Activated T-cell treated with anti-CD3 and anti-CD28 coated beads, Interleukin-2, amount 50 U/mL, for 24 hours (primary cell): Measurements from ENCODE around the gene SLC44A5.

ENCODE experiments used
- DNase-seq: peaks from one replicate; pipeline ENCODE4 v3.0.0-alpha.2; 2020
- H3K27ac Mint-ChIP-seq: 2 replicates; pipeline ENCODE4 v1.8.0; 2020; ENCODE audit warnings: mild to moderate bottlenecking, mixed read lengths
- H3K27me3 Mint-ChIP-seq: 2 replicates; pipeline ENCODE4 v1.8.0; 2020; ENCODE audit warnings: mixed read lengths
- H3K36me3 Mint-ChIP-seq: 2 replicates; pipeline ENCODE4 v1.8.0; 2020; ENCODE audit warnings: low read depth, mixed read lengths
- H3K4me1 Mint-ChIP-seq: 2 replicates; pipeline ENCODE4 v1.8.0; 2020; ENCODE audit warnings: low read depth, mixed read lengths
- H3K4me3 Mint-ChIP-seq: 2 replicates; pipeline ENCODE4 v1.8.0; 2020; ENCODE audit warnings: mild to moderate bottlenecking, moderate library complexity, mixed read lengths
- H3K9me3 Mint-ChIP-seq: 2 replicates; pipeline ENCODE4 v1.8.0; 2020; ENCODE audit warnings: mixed read lengths

The SLC44A5 gene

DNA sequence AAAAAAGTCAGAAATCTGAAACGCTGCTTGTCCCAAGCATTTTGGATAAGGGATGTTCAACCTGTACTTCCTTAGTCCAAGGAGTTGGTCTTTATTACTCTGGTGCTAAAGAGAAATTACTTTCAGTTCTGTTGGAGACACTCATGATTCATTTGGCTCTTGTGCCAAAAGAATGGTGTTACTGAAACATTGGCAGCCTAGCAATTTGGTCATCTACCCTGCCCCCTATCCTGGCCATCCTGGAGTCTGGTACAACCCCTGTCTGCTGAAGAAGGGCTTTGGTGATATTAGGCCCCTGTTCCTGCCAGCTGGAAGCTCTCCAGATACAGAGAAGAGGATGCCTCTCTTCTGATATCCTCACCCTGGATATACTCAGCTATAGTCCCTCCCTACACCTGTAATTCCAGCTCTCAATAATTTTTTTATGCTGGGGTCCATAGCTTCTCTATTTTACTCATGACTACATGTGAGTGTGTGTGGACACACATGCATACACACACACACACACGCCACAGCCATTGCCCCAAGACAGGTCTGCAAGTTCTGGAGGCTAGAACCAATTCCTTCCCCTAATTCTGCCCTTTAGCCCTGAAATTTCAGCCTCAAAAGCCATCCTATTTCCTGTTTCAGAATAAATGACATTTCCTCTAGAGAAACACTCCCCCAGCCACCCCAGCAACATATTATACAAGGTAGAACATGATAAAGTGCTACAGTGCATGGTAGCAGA is 436.7 kb downstream of the SLC44A5 start:
- no peak overlapping the region for H3K27ac Mint-ChIP-seq
- no peaks in the 10 kb centered on the region for H3K4me1 Mint-ChIP-seq
- no peak for DNase-seq
- peaks cover 3% of the 10 kb centered on the region for H3K27me3 Mint-ChIP-seq
- no peaks in the 10 kb centered on the region for H3K36me3 Mint-ChIP-seq
- no peaks in the 10 kb centered on the region for H3K9me3 Mint-ChIP-seq
- no peak overlapping the region for H3K4me3 Mint-ChIP-seq

DNA sequence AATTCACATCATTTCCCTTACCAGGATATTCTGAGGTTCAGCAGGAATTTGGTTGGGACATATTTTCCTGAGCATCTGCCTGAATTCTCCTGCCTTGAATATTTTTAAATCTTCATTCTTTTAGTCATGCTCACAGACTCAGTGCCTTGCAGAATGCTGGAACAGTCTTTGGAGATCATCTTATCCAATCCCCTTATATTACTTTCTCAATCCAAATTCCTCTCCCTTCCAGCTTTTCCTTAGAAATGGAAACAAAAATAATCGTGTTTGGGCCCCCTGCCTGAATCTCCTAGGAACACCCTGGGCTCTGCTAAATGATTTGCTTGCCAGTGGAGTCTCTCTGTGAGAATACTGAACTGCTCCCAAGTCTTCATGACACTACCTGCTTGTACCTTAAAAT is 438.4 kb downstream of the SLC44A5 start:
- H3K27ac Mint-ChIP-seq, result no peak overlapping the region
- no peaks in the 10 kb centered on the region for H3K4me1 Mint-ChIP-seq
- H3K36me3 Mint-ChIP-seq, result no peaks in the 10 kb centered on the region
- H3K4me3 Mint-ChIP-seq, result no peak overlapping the region
- H3K27me3 Mint-ChIP-seq, result no peaks in the 10 kb centered on the region
- no peaks in the 10 kb centered on the region for H3K9me3 Mint-ChIP-seq
- no peak for DNase-seq

DNA sequence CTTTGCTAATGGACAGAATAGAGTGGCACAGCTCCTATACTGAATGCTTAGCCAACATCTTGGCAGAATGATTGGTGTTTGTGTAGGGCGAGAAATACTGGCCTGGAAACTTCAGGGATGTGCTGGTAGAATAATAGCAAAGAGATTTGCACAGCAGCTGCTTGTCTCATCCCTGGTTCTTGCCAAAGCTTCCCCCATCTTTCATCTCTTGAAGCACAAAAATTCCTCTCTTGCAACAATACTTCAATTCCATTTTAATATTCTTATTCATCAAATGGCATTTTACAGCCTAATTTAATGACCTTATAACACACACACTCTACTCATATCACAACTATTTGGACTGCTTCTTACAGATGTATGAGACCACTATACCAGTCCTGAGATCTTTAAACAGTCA is 439.0 kb downstream of the SLC44A5 start:
- no peaks in the 10 kb centered on the region for H3K36me3 Mint-ChIP-seq
- no peak overlapping the region for H3K27ac Mint-ChIP-seq
- DNase-seq, result no peak
- no peaks in the 10 kb centered on the region for H3K9me3 Mint-ChIP-seq
- no peaks in the 10 kb centered on the region for H3K4me1 Mint-ChIP-seq
- no peak overlapping the region for H3K4me3 Mint-ChIP-seq
- no peaks in the 10 kb centered on the region for H3K27me3 Mint-ChIP-seq

DNA sequence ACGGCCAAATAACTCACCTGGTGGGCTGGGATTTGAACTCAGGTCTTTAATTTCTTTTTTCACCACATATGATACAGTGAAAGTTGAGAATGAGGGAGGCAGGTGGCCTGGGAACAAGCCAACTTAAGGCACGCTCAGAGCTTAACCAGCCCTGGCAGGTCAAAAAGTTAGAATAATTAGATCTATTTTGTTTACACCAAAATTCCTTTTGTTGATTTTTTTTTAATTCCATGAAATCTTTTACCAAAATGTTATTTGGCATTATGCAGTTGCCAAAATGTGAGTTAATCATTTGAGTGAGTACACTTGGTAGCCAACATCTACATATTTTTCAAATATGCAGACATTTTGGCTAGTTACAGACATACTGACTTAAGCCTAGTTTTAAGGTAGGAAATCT is 439.9 kb downstream of the SLC44A5 start:
- no peaks in the 10 kb centered on the region for H3K4me1 Mint-ChIP-seq

DNA sequence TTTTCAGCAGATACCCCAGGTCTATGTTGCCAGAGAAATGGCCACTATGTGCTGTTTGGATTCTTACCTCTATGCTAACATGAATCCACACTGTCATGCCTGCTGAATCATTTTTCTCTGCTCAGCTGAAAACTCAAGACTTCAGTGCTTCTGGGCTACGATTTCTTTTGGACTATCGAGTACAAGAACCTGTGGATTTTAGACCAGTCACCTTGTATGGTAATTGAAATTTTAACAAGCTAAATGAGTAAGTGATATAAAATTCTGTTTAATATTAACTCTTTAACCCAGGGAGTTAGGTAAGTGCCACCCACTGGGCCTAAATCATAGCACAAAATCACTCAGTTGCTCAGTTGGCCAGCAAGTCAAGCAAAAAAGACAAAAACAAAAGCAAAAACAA is 440.9 kb downstream of the SLC44A5 start:
- no peak for DNase-seq
- no peak overlapping the region for H3K4me3 Mint-ChIP-seq
- no peaks in the 10 kb centered on the region for H3K4me1 Mint-ChIP-seq
- H3K27me3 Mint-ChIP-seq, result no peaks in the 10 kb centered on the region
- peaks cover 1% of the 10 kb centered on the region for H3K9me3 Mint-ChIP-seq
- no peak overlapping the region for H3K27ac Mint-ChIP-seq
- no peaks in the 10 kb centered on the region for H3K36me3 Mint-ChIP-seq

More for the DNA sequence above, 439.9 kb downstream of the SLC44A5 start:
- DNase-seq, result no peak
- no peaks in the 10 kb centered on the region for H3K36me3 Mint-ChIP-seq
- H3K27me3 Mint-ChIP-seq, result no peaks in the 10 kb centered on the region
- H3K27ac Mint-ChIP-seq, result no peak overlapping the region
- H3K4me3 Mint-ChIP-seq, result no peak overlapping the region
- H3K9me3 Mint-ChIP-seq, result peaks cover 1% of the 10 kb centered on the region

DNA sequence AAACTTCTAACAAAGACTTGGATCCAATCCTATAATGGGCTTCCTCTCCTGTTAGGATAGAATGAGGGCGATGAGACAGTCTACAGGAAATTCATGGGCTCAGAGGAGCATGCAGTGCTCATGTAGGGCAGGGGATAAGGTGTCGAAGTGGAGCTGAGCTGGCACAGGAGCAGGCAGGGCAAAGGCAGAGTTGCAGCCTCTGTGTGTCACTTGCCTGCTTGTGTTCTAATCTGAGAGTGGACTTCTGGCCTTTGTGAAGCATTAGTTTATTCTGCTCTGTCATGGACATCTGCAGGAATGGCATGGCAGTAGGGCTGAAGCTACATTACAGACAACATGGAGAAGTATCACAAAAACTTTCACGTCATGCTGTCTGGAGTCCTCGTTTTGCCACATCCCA is 444.1 kb downstream of the SLC44A5 start:
- no peak overlapping the region for H3K4me3 Mint-ChIP-seq
- no peaks in the 10 kb centered on the region for H3K4me1 Mint-ChIP-seq

DNA sequence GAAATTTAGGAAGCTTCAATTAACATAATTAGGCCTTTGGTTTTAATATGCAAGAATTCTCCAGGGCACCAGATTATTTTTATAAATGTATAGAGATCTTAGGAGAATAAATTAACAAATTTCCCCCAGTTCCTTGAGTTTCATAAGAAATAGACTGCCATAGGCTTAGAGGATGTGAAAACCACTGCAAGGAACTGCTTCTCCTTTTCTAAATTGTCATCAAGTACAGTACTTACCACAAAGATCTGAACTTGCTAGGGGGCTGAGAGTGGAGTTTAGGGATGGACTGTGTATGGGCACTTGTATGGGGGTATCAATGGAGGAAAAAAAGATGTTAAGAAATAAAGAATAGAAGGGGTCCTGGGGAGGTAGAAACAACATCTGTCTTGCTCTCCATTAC is 445.6 kb downstream of the SLC44A5 start:
- Mint-ChIP-seq H3K36me3 (no peaks in the 10 kb centered on the region), H3K4me1 (no peaks in the 10 kb centered on the region), H3K27ac (no peak overlapping the region), H3K4me3 (no peak overlapping the region), H3K9me3 (peaks cover 1% of the 10 kb centered on the region), H3K27me3 (no peaks in the 10 kb centered on the region)
- DNase-seq, result no peak

More for the DNA sequence above, 444.1 kb downstream of the SLC44A5 start:
- H3K9me3 Mint-ChIP-seq, result peaks cover 1% of the 10 kb centered on the region
- no peak for DNase-seq
- no peaks in the 10 kb centered on the region for H3K36me3 Mint-ChIP-seq
- H3K27ac Mint-ChIP-seq, result no peak overlapping the region
- H3K27me3 Mint-ChIP-seq, result no peaks in the 10 kb centered on the region

DNA sequence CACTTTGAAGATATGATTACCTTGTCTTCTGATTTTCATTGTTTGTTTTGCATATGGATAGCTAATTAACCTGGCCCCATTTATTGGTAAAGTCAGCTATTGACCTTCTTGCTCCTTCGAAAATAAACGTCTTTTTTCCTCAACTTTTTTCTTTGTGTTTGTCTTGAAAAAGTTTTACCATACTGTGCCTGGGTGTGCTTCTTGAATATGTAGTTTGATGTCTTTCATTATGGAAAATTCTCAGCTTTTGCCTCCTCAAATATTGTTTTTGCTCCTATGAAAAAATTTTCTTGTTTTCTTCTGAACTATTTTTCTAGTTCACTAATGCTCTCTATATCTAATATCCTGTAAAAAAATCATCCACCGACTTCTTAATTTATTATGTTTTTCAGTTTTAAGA is 451.8 kb downstream of the SLC44A5 start:
- H3K4me3 Mint-ChIP-seq, result no peak overlapping the region
- no peaks in the 10 kb centered on the region for H3K9me3 Mint-ChIP-seq
- H3K4me1 Mint-ChIP-seq, result no peaks in the 10 kb centered on the region
- no peak overlapping the region for H3K27ac Mint-ChIP-seq
- no peak for DNase-seq
- peaks cover 3% of the 10 kb centered on the region for H3K27me3 Mint-ChIP-seq
- H3K36me3 Mint-ChIP-seq, result no peaks in the 10 kb centered on the region
